ENCODE results near the gene HES4. TPM values are rescaled to one million over a fixed set of nuclear protein-coding genes. Genes with fewer than 3 reads are reported as not detected.

The HES4 gene
- total RNA-seq, 1 experiment from 2014 or later: 145 TPM

GRCh38 chr1:1035291-1035943, 35.5 kb upstream of the HES4 start:
- Histone ChIP-seq H3K79me2 (ENCODE audit: insufficient read depth, low read length) (peaks cover 61% of the 10 kb centered on the region), H3K36me3 (ENCODE audit: control insufficient read depth in 1 of 2, insufficient read depth in 2 of 2, low read length in 2 of 2) (peaks cover 0 to 16% of the 10 kb centered on the region in 2 experiments; a peak in 1 of 4 replicates), H4K20me1 (ENCODE audit: insufficient read depth) (no peaks in the 10 kb centered on the region), H2AFZ (ENCODE audit: low read depth, low read length, poor library complexity, severe bottlenecking) (no peak overlapping the region), H3K27me3 (ENCODE audit: insufficient read depth, low read length) (no peaks in the 10 kb centered on the region), H3K9me3 (ENCODE audit: control insufficient read depth in 1 of 2, insufficient read depth in 1 of 2, low read depth in 1 of 2, low read length in 2 of 2) (no peaks in the 10 kb centered on the region), H3K4me1 (ENCODE audit: control insufficient read depth in 1 of 2, insufficient read depth in 2 of 2, low read length in 2 of 2) (peaks cover 6 to 22% of the 10 kb centered on the region in 2 experiments; a peak in 3 of 4 replicates), H3K27ac (ENCODE audit: low read depth, low read length) (no peak overlapping the region), H3K9me2 (ENCODE audit: insufficient read depth) (no peaks in the 10 kb centered on the region), H3K4me3 (replicated peaks in 1 of 2; ENCODE audit: low read depth in 1 of 2, low read length in 2 of 2) (no peak overlapping the region), H3K4me2 (ENCODE audit: low read length) (no peak overlapping the region), H3K9ac (ENCODE audit: low read length) (no peak overlapping the region)
- intact Hi-C loops (cut with micrococcal nuclease): no loop called here
- ChIA-PET POLR2A (no interaction called here), RAD21 (ENCODE audit: low non-redundant PET in 1 of 2, low total read pairs in 2 of 2, uncharacterized antibody in 2 of 2, unreplicated experiment in 2 of 2) (no interaction called here), CTCF (no interaction called here)
- DNase-seq (ENCODE audit: low read depth, low spot score) (no peak), ATAC-seq (no peak)
- BruUV-seq (replicated peaks): TSS peak; percentile 40
- TF ChIP-seq ZFX (IDR thresholded peaks at IDR 0.05): no peak
- TF ChIP-seq JUND (IDR thresholded peaks at IDR 0.05): no peak
- TF ChIP-seq POLR2AphosphoS5 (IDR thresholded peaks at IDR 0.05; ENCODE audit: low read depth, low read length): no peak
- no peak for TF ChIP-seq RAD21 (IDR thresholded peaks at IDR 0.05; ENCODE audit: low read depth)
- no peak for TF ChIP-seq MAX (IDR thresholded peaks at IDR 0.05)
- TF ChIP-seq EGR1 (IDR thresholded peaks at IDR 0.05; ENCODE audit: low read depth): no peak

- no peaks in the 10 kb centered on the region for H3K9me2 ChIP-seq (ENCODE audit: insufficient read depth)
- H2AFZ ChIP-seq (ENCODE audit: low read depth, low read length, poor library complexity, severe bottlenecking): no peak overlapping the region
- intact Hi-C loops (cut with micrococcal nuclease): no loop called here
- peaks cover 0 to 16% of the 10 kb centered on the region in 2 experiments; a peak in 1 of 4 replicates for H3K36me3 ChIP-seq (ENCODE audit: control insufficient read depth in 1 of 2, insufficient read depth in 2 of 2, low read length in 2 of 2)
- H3K4me1 ChIP-seq (ENCODE audit: control insufficient read depth in 1 of 2, insufficient read depth in 2 of 2, low read length in 2 of 2): peaks cover 0 to 12% of the 10 kb centered on the region in 2 experiments; a peak in 1 of 4 replicates
- no peaks in the 10 kb centered on the region for H3K9me3 ChIP-seq (ENCODE audit: control insufficient read depth in 1 of 2, insufficient read depth in 1 of 2, low read depth in 1 of 2, low read length in 2 of 2)
- no peak for DNase-seq (ENCODE audit: low read depth, low spot score)
- H4K20me1 ChIP-seq (ENCODE audit: insufficient read depth): no peaks in the 10 kb centered on the region
- no TSS peak for BruUV-seq (replicated peaks)
- H3K27me3 ChIP-seq (ENCODE audit: insufficient read depth, low read length): no peaks in the 10 kb centered on the region
- peaks cover 62% of the 10 kb centered on the region for H3K79me2 ChIP-seq (ENCODE audit: insufficient read depth, low read length)
- POLR2A ChIA-PET: no interaction called here
- TF ChIP-seq YY1 (IDR thresholded peaks at IDR 0.05; ENCODE audit: extremely low read depth, insufficient replicate concordance, low read depth, low read length) (no peak), ATF3 (IDR thresholded peaks at IDR 0.05) (no peak), ELF1 (IDR thresholded peaks at IDR 0.05; ENCODE audit: borderline replicate concordance, low read depth) (no peak), EGR1 (IDR thresholded peaks at IDR 0.05; ENCODE audit: low read depth) (no peak), SRF (IDR thresholded peaks at IDR 0.05; ENCODE audit: low read depth) (no peak), ZBTB33 (IDR thresholded peaks at IDR 0.05; ENCODE audit: extremely low read depth, insufficient replicate concordance, low read length) (no peak), SP1 (IDR thresholded peaks at IDR 0.05; ENCODE audit: low read depth) (no peak), MAX (IDR thresholded peaks at IDR 0.05) (no peak), CTCF (IDR thresholded peaks at IDR 0.05 in 2 of 3, conservative IDR thresholded peaks at IDR 0.05 in 1 of 3; ENCODE audit: borderline replicate concordance in 1 of 3, insufficient read depth in 1 of 3, low read depth in 2 of 3, low read length in 2 of 3) (no peak), RAD21 (IDR thresholded peaks at IDR 0.05; ENCODE audit: low read depth) (no peak), EZH2 (IDR thresholded peaks at IDR 0.05) (no peak), ZNF274 (IDR thresholded peaks at IDR 0.05; ENCODE audit: low read depth, low read length) (no peak), ZFX (IDR thresholded peaks at IDR 0.05) (no peak)
- H3K4me3 ChIP-seq (replicated peaks in 1 of 2; ENCODE audit: low read depth in 1 of 2, low read length in 2 of 2): no peak overlapping the region
- no peak overlapping the region for H3K4me2 ChIP-seq (ENCODE audit: low read length)
- no peak overlapping the region for H3K9ac ChIP-seq (ENCODE audit: low read length)
- H3K27ac ChIP-seq (ENCODE audit: low read depth, low read length): no peak overlapping the region
- CTCF ChIA-PET: no interaction called here
- no peak for ATAC-seq
- RAD21 ChIA-PET (ENCODE audit: low non-redundant PET in 1 of 2, low total read pairs in 2 of 2, uncharacterized antibody in 2 of 2, unreplicated experiment in 2 of 2): no interaction called here
Observed at GRCh38 chr1:1034439-1034781, 34.5 kb upstream of the HES4 start.

Measured in HCT116 (cell line).